ENCODE results near the gene CIB1. TPM values are rescaled to one million over a fixed set of nuclear protein-coding genes. Genes with fewer than 3 reads are reported as not detected.

Gene CIB1
- total and polyA plus RNA-seq, 5 donors: 69.5 to 95.8 (median 70.3) TPM

DNA sequence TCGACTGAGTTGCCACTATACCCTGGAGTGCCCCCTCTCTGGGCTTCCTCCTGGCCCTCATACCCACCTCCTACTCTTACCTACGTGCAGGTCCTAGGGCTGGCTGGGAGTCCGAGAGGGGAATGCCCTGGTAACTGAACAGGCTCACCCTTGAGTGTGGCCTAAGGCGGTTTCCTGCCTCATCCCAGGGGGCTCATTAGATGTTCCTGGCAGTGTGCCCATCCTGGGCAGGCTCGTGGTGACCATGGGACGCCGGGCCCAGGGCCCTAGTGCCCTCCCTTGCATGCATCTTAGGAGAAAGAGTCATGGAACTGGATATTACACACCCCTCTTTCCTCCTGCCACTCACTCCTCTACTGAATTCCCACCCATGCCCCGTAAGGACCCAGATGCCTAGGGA, 29.8 kb downstream of the CIB1 start:
- WGBS: 43% methylated on average over 8 of the region's 8 CpGs
- no peaks in the 10 kb centered on the region for H3K27me3 ChIP-seq (ENCODE audit: control insufficient read depth, insufficient read depth)
- peak; percentile 52 to 71 (median 68) for DNase-seq
- no peak overlapping the region for H3K4me3 ChIP-seq (ENCODE audit: low read length)
- intact Hi-C loops (cut with DNase I): no loop called here
- H3K4me1 ChIP-seq (ENCODE audit: control insufficient read depth, insufficient read depth, low read length): peaks cover 18% of the 10 kb centered on the region
- H3K27ac ChIP-seq (ENCODE audit: low read length): peak overlapping the region; percentile 6
- no peak for ATAC-seq
- no peaks in the 10 kb centered on the region for H3K9me3 ChIP-seq (ENCODE audit: control insufficient read depth, low read length)

- ATAC-seq: no peak
- DNase-seq: peak in 1 of 3 donors; percentile 6
- no peaks in the 10 kb centered on the region for H3K9me3 ChIP-seq (ENCODE audit: control insufficient read depth, low read length)
- peaks cover 18% of the 10 kb centered on the region for H3K4me1 ChIP-seq (ENCODE audit: control insufficient read depth, insufficient read depth, low read length)
- no peak overlapping the region for H3K4me3 ChIP-seq (ENCODE audit: low read length)
- H3K27me3 ChIP-seq (ENCODE audit: control insufficient read depth, insufficient read depth): no peaks in the 10 kb centered on the region
- 96% methylated on average over 7 of the region's 7 CpGs for WGBS
- intact Hi-C loops (cut with DNase I): no loop called here
- H3K27ac ChIP-seq (ENCODE audit: low read length): peak overlapping the region; percentile 6
Measured at GRCh38 chr15:90203473-90203872, 30.3 kb downstream of the CIB1 start.

DNA sequence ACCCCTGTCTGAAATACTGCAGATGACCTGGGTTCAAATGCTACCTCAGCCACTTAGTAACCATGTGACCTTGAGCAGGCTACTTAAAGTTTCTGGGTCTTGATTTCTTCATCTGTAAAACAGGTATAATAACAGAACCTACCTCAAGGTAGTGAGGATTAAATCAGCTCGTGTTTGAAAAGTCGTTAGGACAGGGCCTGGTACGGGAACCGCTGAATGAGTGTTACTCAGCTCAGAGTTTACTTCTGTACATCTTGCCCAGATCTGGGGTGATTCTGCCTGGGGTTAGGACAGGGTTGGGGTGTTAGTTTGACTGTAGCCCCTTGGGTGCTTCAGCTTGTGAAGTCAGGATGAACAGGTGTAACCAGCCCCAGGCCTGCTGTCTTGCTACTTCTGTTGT, 30.8 kb downstream of the CIB1 start:
- no peak overlapping the region for H3K4me3 ChIP-seq (ENCODE audit: low read length)
- intact Hi-C loops (cut with DNase I): no loop called here
- H3K9me3 ChIP-seq (ENCODE audit: control insufficient read depth, low read length): no peaks in the 10 kb centered on the region
- ATAC-seq (no peak), DNase-seq (no peak)
- no peaks in the 10 kb centered on the region for H3K27me3 ChIP-seq (ENCODE audit: control insufficient read depth, insufficient read depth)
- peaks cover 18% of the 10 kb centered on the region for H3K4me1 ChIP-seq (ENCODE audit: control insufficient read depth, insufficient read depth, low read length)
- WGBS: 91% methylated on average over 4 of the region's 4 CpGs
- H3K27ac ChIP-seq (ENCODE audit: low read length): no peak overlapping the region

GRCh38 chr15:90201944-90202375, 31.8 kb downstream of the CIB1 start:
- DNase-seq (peak in 1 of 3 donors; percentile 47), ATAC-seq (peak; percentile 2 to 7)
- Histone ChIP-seq H3K4me3 (ENCODE audit: low read length) (peak overlapping the region; percentile 91), H3K27ac (ENCODE audit: low read length) (no peak overlapping the region), H3K27me3 (ENCODE audit: control insufficient read depth, insufficient read depth) (no peaks in the 10 kb centered on the region), H3K9me3 (ENCODE audit: control insufficient read depth, low read length) (no peaks in the 10 kb centered on the region), H3K4me1 (ENCODE audit: control insufficient read depth, insufficient read depth, low read length) (peaks cover 18% of the 10 kb centered on the region)
- 7% methylated on average over 25 of the region's 25 CpGs for WGBS
- intact Hi-C loops (cut with DNase I): no loop called here

- under 1% methylated on average over 87 of the region's 88 CpGs for WGBS
- peak within 1 kb of the TSS; percentile 34 for H3K27ac ChIP-seq (ENCODE audit: low read length)
- no peaks in the 10 kb centered on the region for H3K9me3 ChIP-seq (ENCODE audit: control insufficient read depth, low read length)
Measured at GRCh38 chr15:90201130-90201943, 32.4 kb downstream of the CIB1 start, which contains the start of gene SEMA4B. Gene SEMA4B (plus strand): TSS chr15:90201330. CDS start chr15:90201579, 249 bp downstream.

DNA sequence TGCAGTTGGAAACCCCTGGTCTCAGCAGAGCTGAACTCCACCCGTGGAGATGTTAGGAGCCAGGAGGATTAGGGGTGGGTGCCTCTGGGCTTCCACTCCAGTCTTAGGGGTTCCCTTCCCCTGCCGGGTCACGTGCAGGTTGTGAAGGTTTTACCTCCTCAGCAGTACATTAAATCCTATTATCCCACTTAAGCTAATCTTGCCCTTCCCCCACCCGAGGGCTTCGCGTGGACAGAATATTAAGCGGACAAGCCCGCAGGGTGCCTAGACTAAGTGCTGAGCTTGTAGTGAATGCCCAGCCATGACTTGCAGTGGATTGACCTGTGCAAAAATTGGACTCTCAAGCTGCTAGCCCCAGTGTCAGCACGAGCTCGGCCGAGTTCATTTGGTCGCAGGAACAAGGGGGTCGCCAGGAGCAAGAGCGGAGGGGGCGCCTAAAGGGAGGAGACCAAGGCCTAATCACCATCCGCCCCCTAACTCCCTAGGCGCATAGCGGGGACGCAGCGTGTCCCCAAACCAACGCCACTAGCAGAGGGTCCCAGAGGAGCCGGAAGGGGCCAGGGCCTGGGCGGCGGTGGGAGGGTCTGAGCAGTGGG, 33.1 kb downstream of the CIB1 start:
- Histone ChIP-seq H3K9me3 (ENCODE audit: control insufficient read depth, low read length) (no peaks in the 10 kb centered on the region), H3K4me1 (ENCODE audit: control insufficient read depth, insufficient read depth, low read length) (peaks cover 15% of the 10 kb centered on the region), H3K27ac (ENCODE audit: low read length) (no peak overlapping the region), H3K27me3 (ENCODE audit: control insufficient read depth, insufficient read depth) (no peaks in the 10 kb centered on the region), H3K4me3 (ENCODE audit: low read length) (peak overlapping the region; percentile 91)
- DNase-seq (no peak), ATAC-seq (peak in 1 of 2 donors; percentile 5)
- intact Hi-C loops (cut with DNase I): no loop called here
- 9% methylated on average over 24 of the region's 24 CpGs for WGBS

More at GRCh38 chr15:90201130-90201943, 32.4 kb downstream of the CIB1 start, which contains the start of gene SEMA4B:
- peak; percentile 83 to 87 for ATAC-seq
- intact Hi-C loops (cut with DNase I): no loop called here
- peak; percentile 75 to 91 (median 90) for DNase-seq
- peak within 1 kb of the TSS; percentile 91 for H3K4me3 ChIP-seq (ENCODE audit: low read length)
- peaks cover 16% of the 10 kb centered on the region for H3K4me1 ChIP-seq (ENCODE audit: control insufficient read depth, insufficient read depth, low read length)
- no peaks in the 10 kb centered on the region for H3K27me3 ChIP-seq (ENCODE audit: control insufficient read depth, insufficient read depth)

- 89% methylated on average over 2 of the region's 2 CpGs for WGBS
- Histone ChIP-seq H3K4me1 (ENCODE audit: control insufficient read depth, insufficient read depth, low read length) (peaks cover 10% of the 10 kb centered on the region), H3K27ac (ENCODE audit: low read length) (no peak overlapping the region)
Measured at GRCh38 chr15:90194655-90195054, 39.1 kb downstream of the CIB1 start.

GRCh38 chr15:90192961-90193786, 40.6 kb downstream of the CIB1 start:
- peaks cover 10% of the 10 kb centered on the region for H3K4me1 ChIP-seq (ENCODE audit: control insufficient read depth, insufficient read depth, low read length)
- H3K27ac ChIP-seq (ENCODE audit: low read length): peak overlapping the region; percentile 85
- peak in 1 of 3 donors; percentile 60 for DNase-seq
- H3K9me3 ChIP-seq (ENCODE audit: control insufficient read depth, low read length): no peaks in the 10 kb centered on the region
- 48% methylated on average over 16 of the region's 16 CpGs for WGBS
- no peaks in the 10 kb centered on the region for H3K27me3 ChIP-seq (ENCODE audit: control insufficient read depth, insufficient read depth)
- H3K4me3 ChIP-seq (ENCODE audit: low read length): no peak overlapping the region
- intact Hi-C loops (cut with DNase I): no loop called here
- peak; percentile 41 to 46 for ATAC-seq

More at GRCh38 chr15:90194655-90195054, 39.1 kb downstream of the CIB1 start:
- Histone ChIP-seq H3K9me3 (ENCODE audit: control insufficient read depth, low read length) (no peaks in the 10 kb centered on the region), H3K27me3 (ENCODE audit: control insufficient read depth, insufficient read depth) (no peaks in the 10 kb centered on the region), H3K4me3 (ENCODE audit: low read length) (no peak overlapping the region)
- intact Hi-C loops (cut with DNase I): no loop called here
- no peak for DNase-seq
- no peak for ATAC-seq

DNA sequence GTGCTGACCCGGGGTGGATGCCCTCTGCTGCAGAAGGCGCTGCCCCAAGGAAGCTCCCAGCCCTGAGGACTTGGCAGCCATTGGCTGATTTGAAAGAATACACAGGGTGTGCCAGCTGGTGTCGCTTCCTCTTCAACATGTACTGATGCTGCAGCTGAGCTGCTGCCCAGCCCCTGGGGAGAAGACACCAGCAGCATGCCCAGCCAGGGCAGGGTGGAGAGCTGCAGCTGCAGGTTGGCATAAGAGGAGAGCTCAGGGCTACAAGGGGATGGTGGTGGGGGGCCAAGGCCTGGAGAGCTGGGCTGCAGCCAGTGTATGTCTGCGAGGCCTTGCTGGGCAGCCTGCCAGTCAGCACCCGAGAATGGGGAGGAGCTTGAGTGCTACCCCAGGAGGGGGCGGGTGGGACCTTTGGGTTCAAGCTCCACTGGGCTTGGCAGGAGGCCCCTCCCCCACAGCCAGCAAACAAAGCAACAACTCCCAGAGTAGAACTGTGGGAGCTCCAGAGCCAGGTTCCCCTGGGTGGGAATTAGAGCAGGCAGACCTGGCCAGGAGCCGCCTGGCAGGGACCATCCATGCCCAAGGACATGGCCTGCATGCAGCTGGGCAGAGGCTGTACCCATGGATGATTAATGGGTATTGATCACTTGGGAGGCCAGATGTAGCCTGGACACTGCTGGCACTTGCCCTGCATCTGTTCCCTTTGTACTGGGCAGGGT, 41.8 kb downstream of the CIB1 start:
- Histone ChIP-seq H3K9me3 (ENCODE audit: control insufficient read depth, low read length) (no peaks in the 10 kb centered on the region), H3K4me3 (ENCODE audit: low read length) (no peak overlapping the region), H3K4me1 (ENCODE audit: control insufficient read depth, insufficient read depth, low read length) (peaks cover 10% of the 10 kb centered on the region), H3K27me3 (ENCODE audit: control insufficient read depth, insufficient read depth) (no peaks in the 10 kb centered on the region), H3K27ac (ENCODE audit: low read length) (peak overlapping the region; percentile 21)
- ATAC-seq (peak; percentile 73 to 85), DNase-seq (peak; percentile 71 to 91 (median 89))
- WGBS: 29% methylated on average over 7 of the region's 7 CpGs
- intact Hi-C loops (cut with DNase I): no loop called here

- intact Hi-C loops (cut with DNase I): no loop called here
- DNase-seq (no peak), ATAC-seq (no peak)
- Histone ChIP-seq H3K27me3 (ENCODE audit: control insufficient read depth, insufficient read depth) (no peaks in the 10 kb centered on the region), H3K4me1 (ENCODE audit: control insufficient read depth, insufficient read depth, low read length) (peaks cover 10% of the 10 kb centered on the region), H3K9me3 (ENCODE audit: control insufficient read depth, low read length) (no peaks in the 10 kb centered on the region), H3K4me3 (ENCODE audit: low read length) (no peak overlapping the region), H3K27ac (ENCODE audit: low read length) (peak overlapping the region; percentile 21)
- 66% methylated on average over 3 of the region's 3 CpGs for whole genome bisulfite sequencing
Measured at GRCh38 chr15:90191344-90191687, 42.4 kb downstream of the CIB1 start.
